WI38 (cell line): ENCODE results near the gene WRNIP1.

Experiments used
- H3K4me3 ChIP-seq: 2 replicates; pipeline ENCODE4 v1.5.1; 2011; ENCODE audit warnings: low read depth, mild to moderate bottlenecking, control low read depth, low read length
- CTCF ChIP-seq: IDR thresholded peaks from 2 replicates; pipeline ENCODE4 v1.5.1; 2012; ENCODE audit warnings: low read depth, mild to moderate bottlenecking, control low read depth, low read length

WRNIP1 gene

GRCh38 chr6:2725364-2725988 lies 39.7 kb upstream of the WRNIP1 start:
- TF ChIP-seq CTCF: no peak
- H3K4me3 ChIP-seq: no peak overlapping the region

- no peak overlapping the region for H3K4me3 ChIP-seq
Measured at GRCh38 chr6:2725999-2726567, 39.1 kb upstream of the WRNIP1 start.

GRCh38 chr6:2729921-2730320 lies 35.3 kb upstream of the WRNIP1 start:
- H3K4me3 ChIP-seq: no peak overlapping the region
- no peak for TF ChIP-seq CTCF

More at GRCh38 chr6:2725999-2726567, 39.1 kb upstream of the WRNIP1 start:
- TF ChIP-seq CTCF: no peak

GRCh38 chr6:2730353-2731107 lies 34.7 kb upstream of the WRNIP1 start:
- no peak for TF ChIP-seq CTCF
- no peak overlapping the region for H3K4me3 ChIP-seq

GRCh38 chr6:2731281-2731909 lies 33.8 kb upstream of the WRNIP1 start:
- H3K4me3 ChIP-seq: no peak overlapping the region
- TF ChIP-seq CTCF: no peak

- H3K4me3 ChIP-seq: no peak overlapping the region
- TF ChIP-seq CTCF: no peak
Measured at GRCh38 chr6:2732503-2733089, 32.6 kb upstream of the WRNIP1 start.
